ENCODE results near the gene EFNA5. TPM values are rescaled to one million over a fixed set of nuclear protein-coding genes. Genes with fewer than 3 reads are reported as not detected.

Gene EFNA5
- total and polyA plus RNA-seq, 2 of the 13 experiments (the other 11 are each of a cell fraction or from before 2014, with no cell fraction given) = not detected

DNA sequence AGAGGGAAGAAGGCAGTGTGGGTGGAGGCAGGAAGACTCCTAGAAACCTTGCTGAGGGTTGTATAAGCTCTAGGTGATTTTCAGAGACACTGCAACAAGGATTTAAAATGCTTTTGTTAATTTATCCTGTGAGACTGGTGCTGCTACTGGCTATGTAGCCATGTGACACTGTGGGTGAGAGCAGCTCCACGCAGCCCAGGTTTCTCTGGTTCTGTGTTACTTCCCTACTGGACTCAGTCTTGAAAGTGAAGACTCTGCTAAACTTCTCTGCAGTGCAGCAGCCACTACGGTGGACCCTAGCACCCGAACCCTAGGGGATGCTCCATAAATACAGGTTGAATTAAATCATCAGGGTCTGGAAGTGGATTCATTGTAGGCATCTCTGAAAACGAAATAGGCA, 25.8 kb upstream of the EFNA5 start (continued):
- TF ChIP-seq ZNF503 (CRISPR knock-in tag; IDR thresholded peaks at IDR 0.05) (no peak), TOE1 (CRISPR knock-in tag; IDR thresholded peaks at IDR 0.05) (no peak), HNRNPL (IDR thresholded peaks at IDR 0.05; ENCODE audit: low read depth, low read length) (no peak), HDAC1 (CRISPR knock-in tag; IDR thresholded peaks at IDR 0.05) (no peak)

- Histone ChIP-seq H3K36me3 (replicated peaks in 1 of 2; ENCODE audit: control insufficient read depth in 1 of 2, insufficient read depth in 2 of 2, low read length in 2 of 2) (no peaks in the 10 kb centered on the region), H3K4me1 (ENCODE audit: insufficient read depth, low read length) (no peaks in the 10 kb centered on the region), H4K20me1 (ENCODE audit: insufficient read depth, low read length) (no peaks in the 10 kb centered on the region), H3K9ac (ENCODE audit: insufficient read depth, low read depth, low read length) (no peak overlapping the region), H2AFZ (ENCODE audit: low read length) (no peak overlapping the region), H3K79me2 (ENCODE audit: insufficient read depth, low read length) (no peaks in the 10 kb centered on the region), H3K9me3 (ENCODE audit: low read length) (no peaks in the 10 kb centered on the region), H3K4me3 (replicated peaks in 1 of 3; ENCODE audit: insufficient read depth in 1 of 3, low read depth in 2 of 3, low read length in 3 of 3) (no peak overlapping the region), H3K4me2 (ENCODE audit: low read depth, low read length) (no peak overlapping the region), H3K27me3 (ENCODE audit: control insufficient read depth in 1 of 2, insufficient read depth in 2 of 2, low read length in 2 of 2) (no peaks in the 10 kb centered on the region), H3K27ac (ENCODE audit: extremely low read length, insufficient read depth, low read length) (no peak overlapping the region)
- POLR2A ChIA-PET = no interaction called here
- ATAC-seq (no peak), DNase-seq (ENCODE audit: low spot score) (no peak), FAIRE-seq (no peak)
- intact Hi-C loops (cut with micrococcal nuclease; ENCODE audit: unreplicated experiment) (no loop called here), in situ Hi-C loops (cut with HindIII; ENCODE audit: extremely low pct_ligation_motif_present, low pct_unique_long_range_greater_than_20kb) (no loop called here)
- under 1% methylated on average over 4 of the region's 4 CpGs for WGBS (ENCODE audit: low lambda C conversion rate)
- TF ChIP-seq FOSL1 (CRISPR knock-in tag; IDR thresholded peaks at IDR 0.05; ENCODE audit: borderline replicate concordance) (no peak), ZNF432 (CRISPR knock-in tag; IDR thresholded peaks at IDR 0.05; ENCODE audit: borderline replicate concordance) (no peak), DNMT1 (CRISPR knock-in tag; IDR thresholded peaks at IDR 0.05) (no peak), HNF4A (CRISPR knock-in tag; IDR thresholded peaks at IDR 0.05) (no peak), ZNF124 (CRISPR knock-in tag; IDR thresholded peaks at IDR 0.05) (no peak), HNRNPK (IDR thresholded peaks at IDR 0.05; ENCODE audit: low read depth, low read length, poor library complexity, severe bottlenecking) (no peak), NCOA1 (CRISPR knock-in tag; IDR thresholded peaks at IDR 0.05) (no peak)
- CTCF ChIA-PET (ENCODE audit: low intra/inter-chr PET ratio, low total read pairs) = no interaction called here
- BruUV-seq (replicated peaks) = no TSS peak
These were observed 25.3 kb upstream of the EFNA5 start for GRCh38 chr5:107696080-107696479.

Data from HepG2 (cell line).